ENCODE data around the gene MEPCE. TPM values are rescaled to one million over a fixed set of nuclear protein-coding genes. Genes with fewer than 3 reads are reported as not detected.
A peak's percentile ranks its signal among the peaks of the same experiment; 100 is the strongest.

Gene MEPCE
- total and polyA plus RNA-seq, 2 of the 8 experiments (the other 6 are each of a cell fraction or from before 2014, with no cell fraction given), result 22.8 to 48.8 TPM

GRCh38 chr7:100478958-100479660 lies 49.5 kb downstream of the MEPCE start, which contains the start of gene TSC22D4 (continued):
- no peak for TF ChIP-seq FOSL1 (IDR thresholded peaks at IDR 0.05; ENCODE audit: insufficient read depth, low read depth, low read length)
- no peak for TF ChIP-seq MAFK (IDR thresholded peaks at IDR 0.05; ENCODE audit: low read depth, low read length)
- TF ChIP-seq TAF1 (IDR thresholded peaks at IDR 0.05; ENCODE audit: low read depth, low read length), result peak; percentile 63; the same call in 1 of the 2 replicates
- TF ChIP-seq NANOG (IDR thresholded peaks at IDR 0.05; ENCODE audit: insufficient read depth, low read depth, low read length, poor library complexity, severe bottlenecking), result no peak
- no peak for TF ChIP-seq JUN (IDR thresholded peaks at IDR 0.05; ENCODE audit: low read depth, low read length)
- TF ChIP-seq SP1 (IDR thresholded peaks at IDR 0.05; ENCODE audit: low read depth, low read length), result peak; percentile 59; the same call in 1 of the 2 replicates
- no peak for TF ChIP-seq SIX5 (IDR thresholded peaks at IDR 0.05; ENCODE audit: low read depth, low read length)
- no peak for TF ChIP-seq YY1 (IDR thresholded peaks at IDR 0.05; ENCODE audit: low read depth, low read length)
- peak; percentile 19 for TF ChIP-seq EGR1 (IDR thresholded peaks at IDR 0.05; ENCODE audit: borderline replicate concordance, low read depth, low read length)
- TF ChIP-seq JUND (IDR thresholded peaks at IDR 0.05; ENCODE audit: low read length), result peak; percentile 30; the same call in 1 of the 2 replicates
- no peak for TF ChIP-seq KDM5A (IDR thresholded peaks at IDR 0.05; ENCODE audit: low read length)
- no peak for TF ChIP-seq SP2 (IDR thresholded peaks at IDR 0.05; ENCODE audit: low read length)

Data from H1 (cell line).